Activated naive CD4-positive, alpha-beta T cell treated with anti-CD3 and anti-CD28 coated beads, Interleukin-2, amount 50 U/mL, for 72 hours (primary cell): ENCODE data around the gene RBPJ. TPM values are rescaled to one million over a fixed set of nuclear protein-coding genes. Genes with fewer than 3 reads are reported as not detected.
A peak's percentile ranks its signal among the peaks of the same experiment; 100 is the strongest.

Experiments used
- ATAC-seq, 2 donors: fragments of 150-1000 bp; cut with Tn5 transposase; 2 replicates each; pipeline ENCODE4 v1.10.0; 2021; ENCODE audit warnings: mild to moderate bottlenecking in 2 of 2, moderate library complexity in 2 of 2
- DNase-seq, 2 donors: peaks; one replicate each; pipeline ENCODE4 v3.0.0; 2021 to 2022; ENCODE audit warnings: low spot score in 2 of 2
- H3K27ac Mint-ChIP-seq, 2 donors: one replicate each; pipeline ENCODE4 v1.8.0; 2022; ENCODE audit warnings: mild to moderate bottlenecking in 2 of 2, mixed read lengths in 2 of 2
- H3K36me3 Mint-ChIP-seq, 2 donors: one replicate each; pipeline ENCODE4 v1.8.0; 2022; ENCODE audit warnings: mixed read lengths in 2 of 2
- H3K9me3 Mint-ChIP-seq, 2 donors: one replicate each; pipeline ENCODE4 v1.8.0; 2022; ENCODE audit warnings: mixed read lengths in 2 of 2
- total RNA-seq, 2 donors: library from RNA; stranded (reverse); gene quantifications; one replicate each; pipeline ENCODE4 v1.2.3, GENCODE V29; 2022

Gene RBPJ
- total RNA-seq, 2 donors from 2014 or later, result 175 to 356 TPM

- peaks cover 11 to 17% of the 10 kb centered on the region in 2 donors for H3K9me3 Mint-ChIP-seq
- no peak for ATAC-seq
- H3K36me3 Mint-ChIP-seq, result peaks cover 29 to 67% of the 10 kb centered on the region in 2 donors
- DNase-seq, result peak in 1 of 2 donors; percentile 41
- peak overlapping the region; percentile 96 to 99 for H3K27ac Mint-ChIP-seq
Observed at GRCh38 chr4:26321373-26322221, 783 bp downstream of the RBPJ start.

- DNase-seq (no peak), ATAC-seq (no peak)
- Mint-ChIP-seq H3K36me3 (peaks cover 29 to 65% of the 10 kb centered on the region in 2 donors), H3K27ac (peak overlapping the region; percentile 96 to 99), H3K9me3 (peaks cover 6 to 11% of the 10 kb centered on the region in 2 donors)
Observed at GRCh38 chr4:26322346-26322745, 1.5 kb downstream of the RBPJ start.

- Mint-ChIP-seq H3K9me3 (no peaks in the 10 kb centered on the region), H3K27ac (peak overlapping the region in 1 of 2 donors; percentile 96), H3K36me3 (peaks cover 24 to 53% of the 10 kb centered on the region in 2 donors)
- DNase-seq, result no peak
- ATAC-seq, result no peak
Observed at GRCh38 chr4:26323821-26324220, 3.0 kb downstream of the RBPJ start.

GRCh38 chr4:26325191-26325590, 4.4 kb downstream of the RBPJ start:
- Mint-ChIP-seq H3K36me3 (peaks cover 15 to 44% of the 10 kb centered on the region in 2 donors), H3K9me3 (no peaks in the 10 kb centered on the region), H3K27ac (peak overlapping the region; percentile 8 to 37)
- DNase-seq, result no peak
- peak in 1 of 2 donors; percentile 12 for ATAC-seq

- peak overlapping the region; percentile 16 to 60 for H3K27ac Mint-ChIP-seq
- H3K36me3 Mint-ChIP-seq, result peaks cover 5 to 38% of the 10 kb centered on the region in 2 donors
- DNase-seq (no peak), ATAC-seq (no peak)
- no peaks in the 10 kb centered on the region for H3K9me3 Mint-ChIP-seq
Observed at GRCh38 chr4:26326791-26327190, 6.0 kb downstream of the RBPJ start.

GRCh38 chr4:26330186-26330787, 9.5 kb downstream of the RBPJ start:
- peak; percentile 61 to 77 for ATAC-seq
- H3K36me3 Mint-ChIP-seq, result peaks cover 0 to 13% of the 10 kb centered on the region in 2 donors
- no peak for DNase-seq
- H3K9me3 Mint-ChIP-seq, result no peaks in the 10 kb centered on the region
- no peak overlapping the region for H3K27ac Mint-ChIP-seq

- Mint-ChIP-seq H3K9me3 (no peaks in the 10 kb centered on the region), H3K27ac (no peak overlapping the region), H3K36me3 (peaks cover 0 to 12% of the 10 kb centered on the region in 2 donors)
- DNase-seq, result no peak
- ATAC-seq, result no peak
Observed at GRCh38 chr4:26330946-26331345, 10.1 kb downstream of the RBPJ start.

GRCh38 chr4:26331380-26331950, 10.7 kb downstream of the RBPJ start:
- Mint-ChIP-seq H3K9me3 (no peaks in the 10 kb centered on the region), H3K27ac (peak overlapping the region in 1 of 2 donors; percentile 85), H3K36me3 (peaks cover 0 to 12% of the 10 kb centered on the region in 2 donors)
- ATAC-seq (no peak), DNase-seq (no peak)

- peak overlapping the region in 1 of 2 donors; percentile 38 for H3K27ac Mint-ChIP-seq
- H3K9me3 Mint-ChIP-seq, result no peaks in the 10 kb centered on the region
- H3K36me3 Mint-ChIP-seq, result peaks cover 0 to 13% of the 10 kb centered on the region in 2 donors
- ATAC-seq (no peak), DNase-seq (no peak)
Observed at GRCh38 chr4:26334366-26334765, 13.6 kb downstream of the RBPJ start.

- H3K36me3 Mint-ChIP-seq, result peaks cover 0 to 6% of the 10 kb centered on the region in 2 donors
- no peaks in the 10 kb centered on the region for H3K9me3 Mint-ChIP-seq
- no peak overlapping the region for H3K27ac Mint-ChIP-seq
- no peak for ATAC-seq
- no peak for DNase-seq
Observed at GRCh38 chr4:26337612-26338011, 16.8 kb downstream of the RBPJ start.

- peak; percentile 78 to 83 for ATAC-seq
- Mint-ChIP-seq H3K27ac (no peak overlapping the region), H3K9me3 (no peaks in the 10 kb centered on the region), H3K36me3 (peaks cover 0 to 18% of the 10 kb centered on the region in 2 donors)
- no peak for DNase-seq
Observed at GRCh38 chr4:26342328-26343037, 21.7 kb downstream of the RBPJ start.

GRCh38 chr4:26343038-26343398, 22.2 kb downstream of the RBPJ start:
- H3K27ac Mint-ChIP-seq, result no peak overlapping the region
- peaks cover 0 to 13% of the 10 kb centered on the region in 2 donors for H3K36me3 Mint-ChIP-seq
- H3K9me3 Mint-ChIP-seq, result no peaks in the 10 kb centered on the region
- no peak for ATAC-seq
- DNase-seq, result no peak

GRCh38 chr4:26344901-26345564, 24.2 kb downstream of the RBPJ start:
- H3K36me3 Mint-ChIP-seq, result peaks cover 0 to 12% of the 10 kb centered on the region in 2 donors
- no peaks in the 10 kb centered on the region for H3K9me3 Mint-ChIP-seq
- H3K27ac Mint-ChIP-seq, result no peak overlapping the region
- ATAC-seq (no peak), DNase-seq (no peak)

GRCh38 chr4:26345565-26345938, 24.7 kb downstream of the RBPJ start:
- Mint-ChIP-seq H3K27ac (no peak overlapping the region), H3K9me3 (no peaks in the 10 kb centered on the region), H3K36me3 (peaks cover 0 to 12% of the 10 kb centered on the region in 2 donors)
- ATAC-seq, result no peak
- DNase-seq, result no peak

- DNase-seq, result no peak
Observed at GRCh38 chr4:26346203-26346620, 25.4 kb downstream of the RBPJ start.

GRCh38 chr4:26349496-26349895, 28.7 kb downstream of the RBPJ start:
- no peak overlapping the region for H3K27ac Mint-ChIP-seq
- ATAC-seq (peak in 1 of 2 donors; percentile 48), DNase-seq (no peak)
- H3K36me3 Mint-ChIP-seq, result peaks cover 0 to 12% of the 10 kb centered on the region in 2 donors
- no peaks in the 10 kb centered on the region for H3K9me3 Mint-ChIP-seq

More at GRCh38 chr4:26346203-26346620, 25.4 kb downstream of the RBPJ start:
- Mint-ChIP-seq H3K36me3 (peaks cover 0 to 12% of the 10 kb centered on the region in 2 donors), H3K9me3 (no peaks in the 10 kb centered on the region), H3K27ac (no peak overlapping the region)
- no peak for ATAC-seq
